HEK293T (cell line): ENCODE results near the gene XDH.

Experiments
- BHLHE40 ChIP-seq: fragments of 450-650 bp; IDR thresholded peaks from 2 replicates; pipeline ENCODE4 v1.6.1; 2016; ENCODE audit warnings: mild to moderate bottlenecking, moderate library complexity, borderline replicate concordance
- ELF4 ChIP-seq: fragments of 450-650 bp; IDR thresholded peaks from 2 replicates; pipeline ENCODE4 v1.6.1; 2017; ENCODE audit warnings: antibody characterized with exemption
- FOXA1 ChIP-seq: fragments of 450-650 bp; IDR thresholded peaks from 2 replicates; pipeline ENCODE4 v1.6.1; 2016; ENCODE audit warnings: mild to moderate bottlenecking
- FOXK2 ChIP-seq: fragments of 450-650 bp; IDR thresholded peaks from 2 replicates; pipeline ENCODE4 v1.6.1; 2016; ENCODE audit warnings: mild to moderate bottlenecking
- FOXM1 ChIP-seq: fragments of 450-650 bp; IDR thresholded peaks from 2 replicates; pipeline ENCODE4 v1.6.1; 2017; ENCODE audit warnings: mild to moderate bottlenecking, borderline replicate concordance
- HDGF ChIP-seq: fragments of 450-650 bp; IDR thresholded peaks from 2 replicates; pipeline ENCODE4 v1.6.1; 2017; ENCODE audit warnings: antibody characterized with exemption, borderline replicate concordance
- LEF1 ChIP-seq: fragments of 450-650 bp; IDR thresholded peaks from 2 replicates; pipeline ENCODE4 v1.6.1; 2017; ENCODE audit warnings: mild to moderate bottlenecking, borderline replicate concordance
- NFRKB ChIP-seq: fragments of 450-650 bp; IDR thresholded peaks from 2 replicates; pipeline ENCODE4 v1.6.1; 2016; ENCODE audit warnings: mild to moderate bottlenecking, moderate library complexity
- PKNOX1 ChIP-seq: fragments of 450-650 bp; IDR thresholded peaks from 2 replicates; pipeline ENCODE4 v1.6.1; 2016
- SP1 ChIP-seq: fragments of 450-650 bp; IDR thresholded peaks from 2 replicates; pipeline ENCODE4 v1.6.1; 2017
- SUZ12 ChIP-seq: fragments of 450-650 bp; IDR thresholded peaks from 2 replicates; pipeline ENCODE4 v1.6.1; 2016; ENCODE audit warnings: mild to moderate bottlenecking
- TARDBP ChIP-seq: fragments of 450-650 bp; IDR thresholded peaks from 2 replicates; pipeline ENCODE4 v1.6.1; 2016
- ZNF384 ChIP-seq: fragments of 450-650 bp; IDR thresholded peaks from 2 replicates; pipeline ENCODE4 v1.6.1; 2016

GRCh38 chr2:31381601-31382000, 32.9 kb downstream of the XDH start:
- TF ChIP-seq FOXK2 = no peak
- TF ChIP-seq NFRKB = no peak
- TF ChIP-seq TARDBP = no peak
- TF ChIP-seq LEF1 = no peak
- no peak for TF ChIP-seq FOXA1
- TF ChIP-seq ELF4 = no peak
- TF ChIP-seq FOXM1 = no peak
- no peak for TF ChIP-seq SP1
- TF ChIP-seq BHLHE40 = no peak
- no peak for TF ChIP-seq PKNOX1
- TF ChIP-seq SUZ12 = no peak
- TF ChIP-seq ZNF384 = no peak
- TF ChIP-seq HDGF = no peak
